HG03342 (cell line): ENCODE data around the gene NEK7.

Experiments used
- ATAC-seq: cut with Tn5 transposase; IDR thresholded peaks from one replicate; pipeline ENCODE4 v1.9.1; 2021; ENCODE audit warnings: mild to moderate bottlenecking, moderate library complexity; ENCODE audit not compliant: unreplicated experiment

The NEK7 gene

GRCh38 chr1:198141668-198142351, 15.0 kb upstream of the NEK7 start:
- no peak for ATAC-seq

GRCh38 chr1:198143797-198144196, 13.0 kb upstream of the NEK7 start:
- ATAC-seq, result peak; percentile 58

GRCh38 chr1:198147216-198147615, 9.6 kb upstream of the NEK7 start:
- no peak for ATAC-seq

GRCh38 chr1:198150369-198150768, 6.4 kb upstream of the NEK7 start:
- ATAC-seq, result no peak

- no peak for ATAC-seq
These were observed 5.1 kb upstream of the NEK7 start for GRCh38 chr1:198151688-198152087.

- ATAC-seq, result no peak
These were observed 3.7 kb upstream of the NEK7 start for GRCh38 chr1:198153103-198153502.

- no peak for ATAC-seq
These were observed 3.0 kb upstream of the NEK7 start for GRCh38 chr1:198153804-198154203.

GRCh38 chr1:198155253-198155652, 1.5 kb upstream of the NEK7 start:
- ATAC-seq, result no peak

GRCh38 chr1:198156111-198156744, 570 bp upstream of the NEK7 start:
- peak; percentile 30 for ATAC-seq

- peak; percentile 43 for ATAC-seq
These were observed 546 bp downstream of the NEK7 start for GRCh38 chr1:198157241-198157846.

GRCh38 chr1:198157847-198158725, 1.3 kb downstream of the NEK7 start:
- no peak for ATAC-seq

- peak; percentile 70 for ATAC-seq
These were observed 2.2 kb downstream of the NEK7 start for GRCh38 chr1:198158735-198159589.

GRCh38 chr1:198160222-198160621, 3.4 kb downstream of the NEK7 start:
- no peak for ATAC-seq

- ATAC-seq, result no peak
These were observed 4.3 kb downstream of the NEK7 start for GRCh38 chr1:198160946-198161614.

GRCh38 chr1:198161718-198162090, 4.9 kb downstream of the NEK7 start:
- ATAC-seq, result no peak

- peak; percentile 27 for ATAC-seq
These were observed 5.4 kb downstream of the NEK7 start for GRCh38 chr1:198162091-198162767.

- ATAC-seq, result no peak
These were observed 9.3 kb downstream of the NEK7 start for GRCh38 chr1:198165927-198166647.

GRCh38 chr1:198166900-198167299, 10.1 kb downstream of the NEK7 start:
- ATAC-seq, result no peak
